Left kidney (tissue), 2 donors: ENCODE measurements around the gene MACROD2. TPM values are rescaled to one million over a fixed set of nuclear protein-coding genes. Genes with fewer than 3 reads are reported as not detected.
A peak's percentile ranks its signal among the peaks of the same experiment; 100 is the strongest.
"Not testable (repeated sequence)": the region's sequence is repeated elsewhere in the genome, so short reads cannot be mapped to it uniquely, and the experiment has no call there.

ENCODE experiments used
- DNase-seq: peaks from one replicate; pipeline ENCODE4 v3.0.0-alpha.2; 2013
- polyA plus RNA-seq: library from polyadenylated mRNA; unstranded; fragments of 120-200 nt; gene quantifications from one replicate; pipeline ENCODE4 v1.2.1, GENCODE V29; 2013; ENCODE audit not compliant: insufficient read length

Gene MACROD2
- polyA plus RNA-seq, 1 donor = 17.2 TPM

- no peak for DNase-seq
Observed at GRCh38 chr20:15099130-15099529, 1103.8 kb downstream of the MACROD2 start.

GRCh38 chr20:15100506-15101160 lies 1105.3 kb downstream of the MACROD2 start:
- no peak for DNase-seq

GRCh38 chr20:15107931-15108330 lies 1112.6 kb downstream of the MACROD2 start:
- no peak for DNase-seq

- DNase-seq = no peak
Observed at GRCh38 chr20:15109494-15109893, 1114.2 kb downstream of the MACROD2 start.

GRCh38 chr20:15111654-15112053 lies 1116.3 kb downstream of the MACROD2 start:
- no peak for DNase-seq

GRCh38 chr20:15113144-15113773 lies 1117.9 kb downstream of the MACROD2 start:
- DNase-seq = no peak

- no peak for DNase-seq
Observed at GRCh38 chr20:15119852-15120487, 1124.7 kb downstream of the MACROD2 start.

- no peak for DNase-seq
Observed at GRCh38 chr20:15122613-15123012, 1127.3 kb downstream of the MACROD2 start.

- DNase-seq = no peak
Observed at GRCh38 chr20:15131176-15131575, 1135.9 kb downstream of the MACROD2 start.

- no peak for DNase-seq
Observed at GRCh38 chr20:15138548-15139126, 1143.3 kb downstream of the MACROD2 start.

GRCh38 chr20:15139522-15139921 lies 1144.2 kb downstream of the MACROD2 start:
- no peak for DNase-seq

GRCh38 chr20:15140286-15140685 lies 1145.0 kb downstream of the MACROD2 start:
- no peak for DNase-seq

- DNase-seq = not testable (repeated sequence)
Observed at GRCh38 chr20:15140940-15141339, 1145.6 kb downstream of the MACROD2 start.

GRCh38 chr20:15141861-15142260 lies 1146.5 kb downstream of the MACROD2 start:
- no peak for DNase-seq

GRCh38 chr20:15143478-15143877 lies 1148.2 kb downstream of the MACROD2 start:
- no peak for DNase-seq

GRCh38 chr20:15144916-15145315 lies 1149.6 kb downstream of the MACROD2 start:
- DNase-seq = no peak

- DNase-seq = peak; percentile 33
Observed at GRCh38 chr20:15146948-15147347, 1151.6 kb downstream of the MACROD2 start.

- DNase-seq = no peak
Observed at GRCh38 chr20:15154070-15154469, 1158.8 kb downstream of the MACROD2 start.

- DNase-seq = no peak
Observed at GRCh38 chr20:15155848-15156401, 1160.6 kb downstream of the MACROD2 start.

- no peak for DNase-seq
Observed at GRCh38 chr20:15158533-15158932, 1163.2 kb downstream of the MACROD2 start.

- DNase-seq = no peak
Observed at GRCh38 chr20:15162079-15162647, 1166.8 kb downstream of the MACROD2 start.

GRCh38 chr20:15163632-15164031 lies 1168.3 kb downstream of the MACROD2 start:
- no peak for DNase-seq
